ENCODE measurements around the gene ZRANB1. TPM values are rescaled to one million over a fixed set of nuclear protein-coding genes. Genes with fewer than 3 reads are reported as not detected.

Gene ZRANB1
- total and polyA plus RNA-seq, 8 donors, result 7.0 to 63.7 (median 10.9) TPM

GRCh38 chr10:124936813-124937212 lies 5.1 kb upstream of the ZRANB1 start:
- H3K9me3 ChIP-seq, result no peaks in the 10 kb centered on the region
- WGBS, 5 donors, result 91 to 95% (median 94%) methylated on average over 7 of the region's 7 CpGs
- H3K27me3 ChIP-seq, result no peaks in the 10 kb centered on the region
- no peak for DNase-seq
- intact Hi-C loops (cut with DNase I; ENCODE audit: low total_unique reads), result no loop called here
- TF ChIP-seq POLR2AphosphoS5 (IDR thresholded peaks at IDR 0.05) (no peak), EP300 (IDR thresholded peaks at IDR 0.05) (no peak)
- no peaks in the 10 kb centered on the region for H3K36me3 ChIP-seq
- H3K27ac ChIP-seq, result no peak overlapping the region
- no peak overlapping the region for H3K4me3 ChIP-seq
- peaks cover 5 to 67% (median 28%) of the 10 kb centered on the region in 4 donors for H3K4me1 ChIP-seq

GRCh38 chr10:124939290-124939689 lies 2.6 kb upstream of the ZRANB1 start:
- intact Hi-C loops (cut with DNase I; ENCODE audit: low total_unique reads), result no loop called here
- H3K9me3 ChIP-seq, result no peaks in the 10 kb centered on the region
- H3K27me3 ChIP-seq, result no peaks in the 10 kb centered on the region
- peaks cover 13 to 81% (median 47%) of the 10 kb centered on the region in 4 donors for H3K4me1 ChIP-seq
- H3K27ac ChIP-seq, result no peak overlapping the region
- 47 to 74% (median 73%) methylated on average over 1 of the region's 1 CpG for WGBS, 5 donors
- H3K36me3 ChIP-seq, result peaks cover 0 to 5% (median 0%) of the 10 kb centered on the region in 4 donors
- TF ChIP-seq EP300 (IDR thresholded peaks at IDR 0.05) (no peak), POLR2AphosphoS5 (IDR thresholded peaks at IDR 0.05) (no peak), POLR2A (IDR thresholded peaks at IDR 0.05) (no peak), CTCF (IDR thresholded peaks at IDR 0.05) (no peak)
- no peak for DNase-seq
- H3K4me3 ChIP-seq, result no peak overlapping the region

- no peaks in the 10 kb centered on the region for H3K9me3 ChIP-seq
- H3K27me3 ChIP-seq, result no peaks in the 10 kb centered on the region
- H3K27ac ChIP-seq, result peak overlapping the region in 4 of 5 donors; percentile 28 to 73 (median 49)
- peaks cover 0 to 8% (median 0%) of the 10 kb centered on the region in 4 donors for H3K36me3 ChIP-seq
- WGBS, 5 donors, result 58 to 64% (median 64%) methylated on average over 11 of the region's 11 CpGs
- H3K4me3 ChIP-seq, result peak overlapping the region in 1 of 4 donors; percentile 4
- TF ChIP-seq POLR2AphosphoS5 (IDR thresholded peaks at IDR 0.05) (peak in 2 of 3 donors; percentile 34 to 38), EP300 (IDR thresholded peaks at IDR 0.05) (no peak)
- DNase-seq, result no peak
- intact Hi-C loops (cut with DNase I; ENCODE audit: low total_unique reads), result no loop called here
- peaks cover 13 to 90% (median 62%) of the 10 kb centered on the region in 4 donors for H3K4me1 ChIP-seq
Observed at GRCh38 chr10:124942317-124943169, 620 bp downstream of the ZRANB1 start.

GRCh38 chr10:124943301-124944092 lies 1.6 kb downstream of the ZRANB1 start:
- H3K27ac ChIP-seq, result peak overlapping the region in 3 of 5 donors; percentile 49 to 73 (median 49)
- DNase-seq, result no peak
- 80 to 84% (median 83%) methylated on average over 9 of the region's 9 CpGs for WGBS, 5 donors
- TF ChIP-seq CTCF (IDR thresholded peaks at IDR 0.05), result no peak
- peak in 1 of 3 donors; percentile 31 for TF ChIP-seq POLR2AphosphoS5 (IDR thresholded peaks at IDR 0.05)
- TF ChIP-seq EP300 (IDR thresholded peaks at IDR 0.05), result no peak
- TF ChIP-seq POLR2A (IDR thresholded peaks at IDR 0.05), result no peak
- peak overlapping the region in 1 of 4 donors; percentile 4 for H3K4me3 ChIP-seq
- intact Hi-C loops (cut with DNase I; ENCODE audit: low total_unique reads), result no loop called here
- peaks cover 0 to 10% (median 4%) of the 10 kb centered on the region in 4 donors for H3K36me3 ChIP-seq
- peaks cover 13 to 94% (median 62%) of the 10 kb centered on the region in 4 donors for H3K4me1 ChIP-seq
- no peaks in the 10 kb centered on the region for H3K9me3 ChIP-seq
- no peaks in the 10 kb centered on the region for H3K27me3 ChIP-seq

GRCh38 chr10:124944982-124945381 lies 3.1 kb downstream of the ZRANB1 start:
- no peaks in the 10 kb centered on the region for H3K27me3 ChIP-seq
- WGBS, 5 donors, result 54 to 81% (median 76%) methylated on average over 2 of the region's 2 CpGs
- intact Hi-C loops (cut with DNase I; ENCODE audit: low total_unique reads), result no loop called here
- peaks cover 10 to 79% (median 55%) of the 10 kb centered on the region in 4 donors for H3K4me1 ChIP-seq
- H3K9me3 ChIP-seq, result no peaks in the 10 kb centered on the region
- H3K4me3 ChIP-seq, result no peak overlapping the region
- DNase-seq, result no peak
- H3K27ac ChIP-seq, result peak overlapping the region in 2 of 5 donors; percentile 49 to 73
- H3K36me3 ChIP-seq, result peaks cover 0 to 19% (median 8%) of the 10 kb centered on the region in 4 donors
- TF ChIP-seq CTCF (IDR thresholded peaks at IDR 0.05), result no peak
- TF ChIP-seq EP300 (IDR thresholded peaks at IDR 0.05), result no peak
- no peak for TF ChIP-seq POLR2A (IDR thresholded peaks at IDR 0.05)
- TF ChIP-seq POLR2AphosphoS5 (IDR thresholded peaks at IDR 0.05), result no peak
